Left ventricle myocardium superior (tissue), 1 donor: ENCODE results near the gene CACNA1B. TPM values are rescaled to one million over a fixed set of nuclear protein-coding genes. Genes with fewer than 3 reads are reported as not detected.
"Not testable (repeated sequence)": the region's sequence is repeated elsewhere in the genome, so short reads cannot be mapped to it uniquely, and the experiment has no call there.

Experiments used
- ATAC-seq: fragments of 200-7000 bp; cut with Tn5 transposase; one replicate; pipeline ENCODE4 v1.9.1; 2020; ENCODE audit warnings: mild to moderate bottlenecking, moderate library complexity
- DNase-seq: peaks from one replicate; pipeline ENCODE4 v3.0.0-alpha.2; 2020
- intact Hi-C: fragments of 100-400 bp; cut with micrococcal nuclease; formaldehyde crosslinking; loops from one replicate; pipeline ENCODE4 v1.11.0; 2022
- total RNA-seq: library from RNA; stranded (reverse); fragmentation: NEBNext Ultra II Directional; extraction: Animal tissue kit (Norgen Biotek cat#: 25700); gene quantifications from one replicate; pipeline ENCODE4 v1.2.1, GENCODE V29; 2021
- donor health status: DM: no; HTN: yes; CAD: no; lungs with severe emphysema.

Gene CACNA1B
- total RNA-seq, 1 donor from 2014 or later: 0.20 TPM

GRCh38 chr9:138098116-138098907 is 220.7 kb downstream of the CACNA1B start:
- intact Hi-C loops: no loop called here
- DNase-seq: no peak
- no peak for ATAC-seq

GRCh38 chr9:138098908-138099791 is 221.6 kb downstream of the CACNA1B start:
- intact Hi-C loops: no loop called here
- DNase-seq (no peak), ATAC-seq (no peak)

DNA sequence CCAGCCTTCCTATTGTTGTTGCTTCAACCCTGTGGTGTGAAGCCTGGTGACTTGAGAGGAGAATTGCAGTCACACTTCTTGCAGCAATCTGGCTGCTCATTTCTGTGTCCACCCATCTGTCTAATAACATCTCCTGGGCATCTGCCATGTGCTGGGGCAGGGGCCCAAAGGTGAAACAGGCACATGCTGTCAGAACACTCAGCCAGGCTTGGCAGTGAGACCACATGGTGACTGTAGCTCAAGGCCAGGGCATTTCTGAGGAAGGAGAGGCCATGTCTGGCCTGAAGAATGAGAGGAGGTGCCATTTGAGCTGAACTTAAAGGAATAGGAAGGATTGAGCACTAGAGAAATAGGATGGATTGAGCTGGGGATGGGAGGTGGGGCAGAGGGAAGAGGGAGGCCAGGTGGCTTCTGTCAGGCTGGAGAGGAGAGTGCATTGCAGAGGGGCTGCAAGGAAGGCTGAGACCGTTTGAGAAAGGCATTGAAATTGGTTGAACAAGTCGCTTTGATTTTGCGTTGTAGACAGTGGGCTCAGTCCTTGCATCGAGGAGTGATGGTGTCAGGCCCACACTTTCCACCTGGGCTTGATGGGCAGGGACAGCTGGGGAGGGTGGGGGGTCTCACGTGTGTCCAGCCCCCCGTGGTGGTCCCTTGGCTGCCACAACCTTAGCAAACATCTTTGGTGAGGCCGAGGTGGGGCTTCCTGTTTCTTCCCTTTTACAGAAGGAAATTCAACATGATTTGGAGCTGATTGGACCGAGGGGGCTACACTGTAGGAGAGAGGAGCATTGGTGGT is 222.4 kb downstream of the CACNA1B start:
- ATAC-seq (peak; percentile 83), DNase-seq (peak; percentile 51)
- intact Hi-C loops: no loop called here

DNA sequence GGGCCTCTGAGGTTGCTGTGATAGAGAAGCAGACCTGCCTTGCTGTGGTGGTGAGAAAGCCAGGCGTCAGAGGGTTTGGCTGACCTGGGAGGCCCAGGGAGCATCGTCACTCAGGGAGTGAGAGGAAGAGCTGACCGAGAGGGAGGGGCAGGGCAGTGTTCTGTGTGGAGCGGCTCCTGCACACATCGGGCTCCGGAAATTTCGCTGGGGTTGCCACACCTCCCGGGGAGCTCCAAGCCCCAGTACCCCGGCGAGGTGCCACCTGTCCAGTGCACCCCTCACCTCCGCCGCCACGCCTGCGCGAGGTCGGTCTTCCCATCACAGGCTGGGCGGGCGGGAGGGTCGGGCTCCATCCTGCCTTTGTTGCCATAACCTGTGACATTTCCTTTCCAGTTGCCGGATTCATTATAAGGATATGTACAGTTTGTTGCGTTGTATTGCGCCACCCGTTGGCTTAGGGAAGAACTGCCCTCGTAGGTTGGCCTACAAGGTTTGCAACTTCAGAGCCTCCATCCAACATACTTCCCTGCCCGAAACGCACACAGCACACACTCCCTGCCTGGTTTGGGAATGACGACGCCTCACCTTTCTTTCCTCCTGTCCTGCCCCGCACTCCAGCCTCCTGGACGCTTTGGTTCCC is 223.2 kb downstream of the CACNA1B start:
- ATAC-seq: no peak
- DNase-seq: no peak
- intact Hi-C loops: no loop called here

DNA sequence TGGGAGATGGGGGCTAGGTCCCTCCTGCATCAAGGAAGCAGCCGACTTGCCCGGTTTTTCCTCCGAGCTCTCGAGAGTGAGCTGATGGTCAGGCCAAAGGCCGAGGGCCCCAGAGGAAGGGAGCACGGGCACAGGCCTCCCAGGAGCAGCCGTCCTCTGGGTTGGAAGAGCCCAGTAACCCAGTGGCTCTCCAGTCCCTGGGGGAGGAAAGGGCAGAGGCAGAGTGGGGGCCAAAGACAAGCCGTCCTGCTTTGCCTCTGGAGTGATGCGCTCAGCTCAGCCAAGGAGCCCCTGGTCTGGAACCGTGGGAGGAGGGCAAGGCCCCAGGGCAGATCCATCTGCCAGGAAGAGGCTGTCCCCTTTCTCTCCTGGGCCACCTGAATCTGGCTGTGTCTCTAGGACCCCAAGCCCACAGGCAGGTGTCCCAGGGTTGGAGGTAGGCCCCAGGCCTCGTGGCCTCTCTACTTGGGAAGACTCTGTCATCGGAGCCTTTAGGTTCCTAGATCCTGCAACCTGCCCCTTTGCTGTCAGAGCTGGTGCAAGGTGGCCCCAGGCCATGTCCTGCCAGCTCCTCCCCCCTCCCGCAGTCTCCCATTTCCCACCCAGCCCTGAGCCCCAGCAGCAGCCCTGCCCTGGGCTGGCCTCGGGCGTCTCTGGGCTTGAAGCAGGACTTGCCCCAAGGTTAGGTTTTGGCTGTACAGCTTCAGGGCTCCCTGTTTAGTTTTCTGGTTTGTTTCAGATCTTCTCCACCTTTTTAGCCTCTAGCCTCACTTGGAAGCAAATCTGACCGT is 224.1 kb downstream of the CACNA1B start:
- ATAC-seq (no peak), DNase-seq (no peak)
- intact Hi-C loops: no loop called here

DNA sequence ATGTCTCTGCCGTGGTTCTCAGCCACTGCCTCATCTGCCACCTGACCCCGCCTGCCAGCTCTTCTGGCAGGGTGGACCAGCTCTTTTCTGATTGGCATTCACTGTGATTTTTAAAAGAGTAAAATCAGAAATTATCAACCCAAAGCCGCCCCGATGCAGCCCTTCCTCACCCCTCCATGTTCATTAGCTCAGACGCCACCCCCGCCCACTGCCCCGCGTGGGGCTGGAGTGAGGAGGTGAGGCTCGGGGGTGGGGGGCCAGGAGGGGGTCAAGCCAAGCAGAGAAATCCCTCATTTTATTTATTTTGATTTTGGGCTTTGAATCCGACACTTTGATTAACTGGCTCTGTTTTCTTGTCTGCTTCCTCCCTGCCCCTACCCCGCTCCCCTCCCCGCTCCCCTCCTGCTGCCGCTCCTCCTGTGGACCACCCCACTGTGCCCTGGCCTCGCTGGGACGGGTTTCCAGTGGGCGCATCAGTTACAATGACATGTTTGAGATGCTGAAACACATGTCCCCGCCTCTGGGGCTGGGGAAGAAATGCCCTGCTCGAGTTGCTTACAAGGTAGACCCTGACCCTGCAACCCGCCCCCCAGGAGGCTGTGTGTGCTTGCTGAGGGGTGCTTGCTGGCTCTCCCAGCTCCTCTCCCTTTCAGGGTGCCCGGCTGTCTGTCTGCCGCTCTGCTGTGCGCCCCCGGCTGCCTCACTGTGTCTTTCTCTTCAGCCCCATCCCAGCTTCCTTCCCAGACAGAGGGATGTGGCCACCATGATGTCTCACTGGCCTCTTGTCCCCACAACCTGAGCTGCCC is 224.9 kb downstream of the CACNA1B start:
- ATAC-seq: no peak
- intact Hi-C loops: no loop called here

DNA sequence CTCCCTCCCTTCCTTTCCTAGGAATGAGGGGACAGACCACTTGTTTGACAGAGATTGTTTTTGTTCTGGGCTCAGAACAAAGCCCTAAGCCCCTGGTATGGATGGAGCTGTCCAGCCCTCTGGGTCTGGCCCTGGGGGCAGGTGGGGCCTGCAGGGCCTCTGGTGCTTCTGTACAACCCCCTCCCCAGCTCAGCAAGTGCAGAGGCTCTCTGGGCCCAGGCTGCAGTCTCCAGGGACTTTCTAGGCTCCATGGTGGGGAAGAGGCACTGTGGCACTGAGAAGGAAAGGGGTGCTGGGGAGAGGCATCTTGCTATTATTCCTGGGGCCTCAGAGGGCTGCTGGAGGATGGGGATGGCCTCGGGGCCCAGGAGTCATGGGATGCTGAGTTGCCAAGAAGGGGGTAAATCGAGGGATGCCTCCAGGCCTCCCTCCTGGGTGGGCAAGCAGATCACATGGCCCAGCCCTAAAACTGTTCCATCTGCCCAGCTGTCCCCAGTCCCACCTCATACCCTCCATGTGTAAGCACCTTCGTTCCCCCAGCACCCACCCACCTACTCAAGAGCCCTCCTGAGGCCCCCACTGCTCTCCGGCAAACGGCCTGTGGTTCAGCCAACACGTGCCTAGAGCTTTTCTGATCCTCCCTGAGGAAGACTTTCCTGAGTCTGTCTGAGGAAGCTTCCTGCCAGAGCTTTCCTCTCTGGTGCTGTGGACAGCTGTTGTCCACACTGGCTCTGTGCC is 225.7 kb downstream of the CACNA1B start:
- DNase-seq: no peak
- no peak for ATAC-seq
- intact Hi-C loops: no loop called here

More for the DNA sequence above, 224.9 kb downstream of the CACNA1B start:
- DNase-seq: no peak

DNA sequence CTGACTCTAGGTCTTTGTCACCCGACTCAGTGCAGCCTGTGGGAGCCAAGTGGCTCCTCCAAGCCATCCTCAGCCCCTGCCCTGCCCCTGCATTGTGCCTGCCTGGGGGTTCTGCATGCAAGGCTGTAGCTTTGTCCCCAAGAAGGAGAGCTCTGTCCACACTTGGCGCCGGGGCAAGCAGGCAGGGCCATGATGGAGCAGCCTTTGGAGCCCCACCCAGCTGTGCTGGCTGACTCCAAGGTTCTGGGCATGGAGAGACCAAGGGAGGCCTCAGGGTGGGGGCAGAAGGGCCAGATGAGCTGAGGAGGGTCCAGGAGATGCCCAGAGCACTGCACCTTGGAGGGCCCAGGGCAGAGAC is 226.2 kb downstream of the CACNA1B start:
- DNase-seq: no peak
- intact Hi-C loops: no loop called here
- no peak for ATAC-seq

- intact Hi-C loops: no loop called here
- DNase-seq: no peak
- ATAC-seq: no peak
These were observed 226.9 kb downstream of the CACNA1B start for GRCh38 chr9:138104251-138105122.

GRCh38 chr9:138105123-138105415 is 227.5 kb downstream of the CACNA1B start:
- ATAC-seq: no peak
- intact Hi-C loops: no loop called here
- DNase-seq: no peak

DNA sequence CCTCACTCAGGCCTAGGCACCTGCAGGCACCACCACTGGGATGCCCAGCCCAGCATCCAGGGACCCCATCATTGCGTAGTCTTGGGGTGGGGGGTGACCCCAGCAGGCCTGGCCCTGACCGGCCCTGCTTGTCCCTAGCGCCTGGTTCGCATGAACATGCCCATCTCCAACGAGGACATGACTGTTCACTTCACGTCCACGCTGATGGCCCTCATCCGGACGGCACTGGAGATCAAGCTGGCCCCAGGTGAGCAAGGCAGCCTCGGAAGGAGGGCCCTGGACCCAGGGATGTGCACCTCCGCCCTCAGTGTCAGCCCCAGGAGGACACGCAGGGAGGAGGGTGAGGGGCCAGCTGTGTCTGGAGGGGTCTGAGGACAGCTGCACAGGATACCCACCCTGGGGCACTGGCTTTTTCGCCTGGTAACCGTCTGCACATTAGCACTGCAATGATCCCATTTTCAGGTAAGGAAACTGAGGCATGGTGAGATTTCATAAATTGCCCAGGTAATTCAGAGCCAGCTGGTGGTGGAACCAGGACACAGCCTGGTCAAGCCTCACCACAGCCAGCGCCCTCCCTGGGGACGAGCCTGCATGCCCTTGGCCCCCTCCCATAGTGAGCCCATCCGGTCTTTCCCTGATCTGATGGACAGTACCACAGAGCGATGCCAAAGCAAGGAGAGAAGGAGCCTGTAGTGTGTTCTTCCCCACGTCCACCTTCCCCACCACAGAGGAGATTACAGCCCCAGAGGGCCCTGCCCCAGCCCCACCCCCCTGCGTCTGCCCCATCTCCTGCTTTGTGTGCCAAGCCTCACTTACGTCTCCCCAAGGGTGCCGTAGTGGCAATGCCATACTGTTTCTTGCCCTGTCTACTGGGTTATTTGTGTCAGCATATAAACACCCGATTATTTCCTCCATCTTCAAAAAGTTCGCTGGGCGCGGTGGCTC is 228.3 kb downstream of the CACNA1B start:
- ATAC-seq (no peak), DNase-seq (no peak)
- intact Hi-C loops: no loop called here

- ATAC-seq, DNase-seq, intact Hi-C loops: not testable (repeated sequence)
These were observed 229.5 kb downstream of the CACNA1B start for GRCh38 chr9:138107039-138107438.

GRCh38 chr9:138111607-138112006 is 234.0 kb downstream of the CACNA1B start:
- ATAC-seq (no peak), DNase-seq (no peak)
- intact Hi-C loops: no loop called here

GRCh38 chr9:138112090-138112748 is 234.6 kb downstream of the CACNA1B start:
- intact Hi-C loops: no loop called here
- ATAC-seq: no peak
- DNase-seq: no peak
